Renal cortical epithelial cell (primary cell): Measurements from ENCODE around the gene SLC9A8. TPM values are rescaled to one million over a fixed set of nuclear protein-coding genes. Genes with fewer than 3 reads are reported as not detected.
A peak's percentile ranks its signal among the peaks of the same experiment; 100 is the strongest.

ENCODE experiments used
- DNase-seq: peaks from one replicate; pipeline ENCODE4 v3.0.0-alpha.2; 2011; ENCODE audit warnings: low read depth
- total RNA-seq: library from RNA; depleted of rRNA; stranded (reverse); fragments of >200 nt; gene quantifications from 2 replicates; pipeline ENCODE4 v1.2.3, GENCODE V29; 2014

SLC9A8 gene
- total RNA-seq, 1 donor from 2014 or later, result 10.3 TPM

DNA sequence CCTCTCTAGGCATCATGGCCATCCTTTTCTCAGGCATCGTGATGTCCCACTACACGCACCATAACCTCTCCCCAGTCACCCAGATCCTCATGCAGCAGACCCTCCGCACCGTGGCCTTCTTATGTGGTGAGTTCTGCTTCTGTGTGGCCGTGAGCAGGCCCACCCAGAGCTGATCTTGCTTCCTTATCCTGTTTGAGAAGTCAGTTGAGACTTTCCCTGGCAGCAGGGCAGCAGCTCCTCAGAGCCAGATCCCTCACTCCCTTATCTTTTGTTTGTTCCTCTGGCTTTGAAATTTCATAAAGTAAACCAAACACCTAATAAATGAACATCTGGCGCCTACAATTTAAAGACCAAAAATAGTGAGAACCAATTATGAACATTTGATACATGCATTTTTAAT lies 62.1 kb downstream of the SLC9A8 start:
- no peak for DNase-seq

- no peak for DNase-seq
These were observed 64.8 kb downstream of the SLC9A8 start for GRCh38 chr20:49877386-49877921.

GRCh38 chr20:49878977-49879376 lies 66.3 kb downstream of the SLC9A8 start:
- DNase-seq, result no peak

GRCh38 chr20:49880177-49880576 lies 67.5 kb downstream of the SLC9A8 start:
- no peak for DNase-seq

DNA sequence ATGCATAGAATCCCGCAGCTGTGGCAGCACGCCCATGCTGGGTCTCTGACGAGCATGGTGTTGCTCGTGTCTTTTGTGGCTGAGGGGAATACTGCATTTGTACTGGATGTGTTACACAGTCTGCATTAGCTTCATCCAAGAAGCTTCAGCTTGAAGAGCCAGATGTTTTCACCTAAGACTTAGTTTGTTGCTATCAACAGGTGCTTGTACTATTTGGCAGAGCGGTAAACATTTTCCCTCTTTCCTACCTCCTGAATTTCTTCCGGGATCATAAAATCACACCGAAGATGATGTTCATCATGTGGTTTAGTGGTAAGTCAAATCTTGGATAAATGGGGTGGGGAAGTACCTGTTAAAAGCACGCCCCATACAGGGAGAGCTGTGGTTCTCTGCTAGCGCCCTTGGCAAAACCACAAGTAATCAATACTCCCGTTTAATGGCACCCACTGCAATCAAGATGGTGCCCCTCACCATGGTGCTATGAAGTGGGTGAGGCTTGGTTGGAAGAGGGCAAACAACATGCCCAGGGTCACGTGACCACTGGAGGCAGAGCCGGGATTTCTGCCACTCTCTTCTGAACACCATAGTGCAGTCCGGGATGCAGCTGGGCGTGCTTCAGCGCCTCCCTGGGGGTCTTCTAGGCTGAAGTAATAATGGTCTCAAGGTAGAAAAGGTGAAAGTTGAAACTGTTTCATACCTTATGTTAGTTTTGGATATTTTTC lies 68.3 kb downstream of the SLC9A8 start:
- no peak for DNase-seq

DNA sequence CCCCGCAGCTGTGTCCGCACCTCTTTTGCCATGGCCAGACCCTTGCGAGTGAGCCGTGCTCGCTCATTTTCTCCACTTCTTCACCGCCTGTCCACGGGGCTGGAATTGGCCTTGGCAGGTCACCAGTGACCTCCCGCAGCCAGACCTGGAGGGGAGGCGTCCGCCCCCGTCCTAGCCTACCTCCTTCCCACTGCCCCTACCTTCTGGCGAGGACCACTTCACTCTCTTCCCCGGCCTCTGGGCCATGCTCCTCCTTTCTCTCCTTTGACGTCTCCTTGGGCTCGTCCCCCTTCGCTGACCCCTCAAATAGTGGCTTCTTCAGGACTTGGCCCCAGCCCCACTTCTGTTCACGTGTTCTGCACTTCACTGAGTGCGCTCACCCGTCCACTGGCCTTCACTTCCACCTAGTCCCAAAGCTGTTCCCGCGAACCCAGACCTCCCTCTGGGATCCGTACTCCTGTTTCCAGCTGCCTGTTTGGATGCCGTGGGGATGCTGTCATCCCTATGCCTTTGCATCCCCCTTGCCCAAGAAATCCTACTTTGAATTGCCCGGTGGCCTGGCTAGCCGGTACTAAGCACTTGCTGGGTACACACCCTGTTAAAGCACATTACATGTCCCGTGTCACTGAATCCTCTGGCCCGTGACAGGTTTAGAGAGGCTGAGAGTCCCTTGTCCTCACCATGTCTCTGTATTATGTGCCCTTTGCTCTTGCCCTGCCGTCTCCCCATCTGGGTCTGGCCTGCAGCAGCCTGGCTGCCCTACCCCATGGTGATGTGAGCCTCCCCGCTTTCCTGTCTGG lies 69.7 kb downstream of the SLC9A8 start:
- DNase-seq, result no peak

DNA sequence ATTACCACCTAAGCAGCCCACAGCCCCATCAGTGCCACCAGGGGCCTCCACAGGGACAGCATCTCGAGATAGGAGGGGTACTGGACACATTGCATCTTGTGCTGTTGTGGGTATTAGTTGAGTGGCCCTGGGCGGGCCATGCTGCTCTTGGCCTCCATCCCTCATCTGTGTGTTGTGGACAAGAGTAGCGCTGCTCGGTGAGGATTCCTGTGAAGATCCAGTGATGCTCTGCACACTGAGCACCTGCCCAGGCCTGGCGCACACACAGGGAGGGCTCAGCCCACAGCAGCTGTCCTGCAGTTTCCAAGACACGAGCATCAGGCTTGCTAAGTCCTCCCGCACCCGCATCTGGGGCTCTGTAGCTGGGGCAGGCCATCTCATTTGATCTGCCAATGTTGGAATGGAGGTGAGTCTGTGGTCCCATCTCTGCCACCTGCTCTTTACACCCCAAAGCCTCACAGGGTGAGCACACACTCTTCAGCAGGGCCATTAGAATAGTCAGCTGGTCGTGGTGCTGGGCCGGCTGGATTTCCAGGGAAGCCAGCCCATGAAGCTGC lies 70.7 kb downstream of the SLC9A8 start:
- no peak for DNase-seq

DNA sequence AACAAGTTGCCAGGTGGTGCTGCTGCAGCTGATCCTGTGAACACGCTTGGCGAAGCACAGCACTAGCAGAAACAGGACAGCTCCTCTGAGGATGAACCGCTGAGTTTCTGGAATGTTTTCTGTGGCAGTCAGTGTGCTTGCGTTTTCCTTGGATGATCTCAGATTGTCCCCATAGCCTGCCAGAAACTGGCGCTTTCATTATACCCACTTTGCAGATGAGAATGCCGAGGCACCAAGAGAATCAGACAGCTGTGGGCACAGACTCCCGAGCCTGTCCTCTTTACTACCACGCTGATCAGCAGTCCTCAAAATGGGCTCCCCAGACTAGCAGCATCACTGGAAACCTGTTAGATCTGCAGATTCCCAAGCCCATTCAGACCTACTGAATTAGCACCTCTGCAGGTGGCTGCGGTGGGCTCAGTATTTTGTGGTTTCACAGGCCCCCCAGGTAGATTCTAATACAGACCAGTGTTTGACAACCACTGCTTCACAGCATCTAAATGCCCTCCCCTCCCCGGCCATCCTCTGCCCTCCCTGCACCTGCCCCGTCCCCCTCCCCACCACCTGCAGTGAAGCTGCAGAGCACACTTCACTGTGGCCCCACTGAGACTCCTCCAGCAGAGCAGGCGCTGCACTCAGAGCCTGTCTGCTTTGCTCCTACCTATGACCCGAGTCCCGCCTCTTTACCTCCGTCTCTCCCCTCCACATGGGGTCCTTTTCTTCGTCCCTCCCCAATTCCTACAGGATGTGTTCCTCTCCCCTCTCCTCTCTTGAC lies 73.1 kb downstream of the SLC9A8 start:
- DNase-seq, result no peak

DNA sequence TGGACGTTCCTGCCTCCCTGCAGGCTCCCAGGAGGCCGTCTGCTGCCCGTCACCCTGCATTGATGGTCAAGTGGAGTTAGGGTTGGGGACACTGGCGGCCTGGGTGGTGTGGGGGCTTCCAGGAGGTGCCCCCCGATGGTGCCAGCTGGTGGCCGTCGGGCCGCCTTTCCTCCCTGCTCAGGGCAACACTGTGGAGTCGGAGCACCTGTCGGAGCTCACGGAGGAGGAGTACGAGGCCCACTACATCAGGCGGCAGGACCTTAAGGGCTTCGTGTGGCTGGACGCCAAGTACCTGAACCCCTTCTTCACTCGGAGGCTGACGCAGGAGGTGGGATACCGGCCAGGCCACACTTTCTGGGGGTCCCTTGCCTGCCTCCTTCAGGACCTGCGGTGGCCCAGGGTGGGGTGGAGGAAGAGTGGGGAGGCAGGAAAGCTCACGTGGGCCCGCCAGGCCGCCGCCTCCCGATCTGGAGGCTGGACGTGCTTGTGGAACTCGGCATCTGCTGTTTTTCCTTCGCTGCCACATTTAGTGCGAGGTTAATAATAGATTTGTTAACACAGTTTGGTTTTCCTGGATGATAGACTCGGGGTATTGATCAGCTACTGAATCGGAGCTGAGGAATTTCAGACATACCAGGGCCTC lies 74.1 kb downstream of the SLC9A8 start:
- no peak for DNase-seq

- DNase-seq, result peak; percentile 46
These were observed 74.9 kb downstream of the SLC9A8 start for GRCh38 chr20:49887251-49888211.

GRCh38 chr20:49888212-49889000 lies 75.8 kb downstream of the SLC9A8 start:
- DNase-seq, result peak; percentile 80

- no peak for DNase-seq
These were observed 76.6 kb downstream of the SLC9A8 start for GRCh38 chr20:49889001-49889934.

- no peak for DNase-seq
These were observed 77.3 kb downstream of the SLC9A8 start for GRCh38 chr20:49889935-49890333.

DNA sequence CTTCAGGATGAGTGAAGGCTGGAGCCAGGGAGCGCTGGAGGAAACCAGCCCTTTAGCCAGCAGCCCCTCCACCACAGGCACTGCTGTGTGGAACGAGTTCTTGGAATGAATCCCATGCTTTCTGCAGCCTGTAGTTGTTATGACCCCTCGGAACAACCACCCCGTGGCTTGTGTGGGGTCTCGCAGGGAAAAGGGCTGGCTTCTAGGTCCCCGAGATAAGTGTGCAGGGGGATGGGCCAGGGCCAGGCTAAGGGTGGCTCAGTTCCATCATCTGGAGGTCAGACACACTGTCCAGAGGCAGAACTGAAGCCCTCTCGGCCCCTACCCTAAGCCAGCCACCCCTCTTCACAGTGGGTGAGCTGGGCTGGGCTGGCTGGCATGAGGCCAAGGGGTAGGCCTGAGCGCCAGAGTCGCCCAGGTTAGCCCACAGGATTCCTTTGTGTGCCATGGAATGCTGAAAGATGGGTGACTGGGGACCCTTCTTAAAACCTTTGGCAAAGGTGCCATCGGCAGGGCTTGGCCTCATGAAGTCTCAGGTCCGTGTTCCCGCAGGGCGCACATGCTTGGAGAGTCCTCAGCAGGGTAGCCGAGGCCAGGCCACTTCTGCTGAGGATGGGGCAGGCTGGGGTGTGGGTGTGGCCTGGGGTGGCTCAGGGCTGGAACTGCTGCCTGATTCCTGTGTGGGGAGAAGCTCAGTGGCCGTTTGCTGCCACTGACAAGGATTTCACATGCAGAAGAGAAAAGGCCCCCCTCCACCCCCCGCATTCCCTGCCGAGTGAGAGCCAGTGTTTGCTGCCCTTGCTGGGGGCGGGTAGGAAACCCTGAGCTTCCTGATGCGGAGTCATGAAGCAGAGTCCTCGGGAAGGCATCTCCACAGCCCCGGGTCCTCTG lies 78.1 kb downstream of the SLC9A8 start:
- DNase-seq, result no peak

DNA sequence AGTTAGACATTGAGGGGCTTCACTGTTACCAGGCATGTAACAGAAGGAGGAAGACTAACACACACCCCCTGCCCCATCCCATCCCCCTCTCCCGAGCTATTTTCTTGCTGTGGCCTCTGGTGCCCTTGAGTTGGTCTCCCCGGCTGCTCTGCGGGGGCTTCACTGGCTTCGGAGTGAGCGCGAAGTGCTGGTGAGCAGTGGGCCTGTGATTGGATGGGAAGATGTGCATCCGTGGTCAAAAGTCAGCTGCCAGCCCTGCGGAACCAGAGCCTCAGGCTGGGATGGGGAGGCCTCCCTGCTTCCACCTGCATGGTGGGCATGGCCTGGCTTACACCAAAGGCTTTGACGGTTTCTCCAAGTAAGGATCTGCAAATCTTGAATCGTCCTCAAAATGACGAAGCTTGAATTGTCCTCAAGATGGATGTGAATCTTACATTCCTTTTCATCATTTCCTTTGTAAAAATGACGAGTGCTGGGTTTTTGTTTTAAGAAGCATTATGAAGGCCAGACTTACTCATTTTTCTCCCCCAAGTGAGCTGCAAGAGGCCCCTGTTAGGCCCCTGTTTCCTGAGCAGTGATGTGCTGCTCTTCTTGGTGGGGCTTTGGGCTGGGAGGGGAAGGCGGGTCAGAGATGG lies 79.0 kb downstream of the SLC9A8 start:
- DNase-seq, result no peak

GRCh38 chr20:49892260-49892659 lies 79.6 kb downstream of the SLC9A8 start:
- no peak for DNase-seq

- DNase-seq, result no peak
These were observed 80.2 kb downstream of the SLC9A8 start for GRCh38 chr20:49892817-49893216.
